ENCODE results near the gene AOX1. TPM values are rescaled to one million over a fixed set of nuclear protein-coding genes. Genes with fewer than 3 reads are reported as not detected.

AOX1 gene
- total RNA-seq, 1 donor from 2014 or later: 3.4 TPM

DNA sequence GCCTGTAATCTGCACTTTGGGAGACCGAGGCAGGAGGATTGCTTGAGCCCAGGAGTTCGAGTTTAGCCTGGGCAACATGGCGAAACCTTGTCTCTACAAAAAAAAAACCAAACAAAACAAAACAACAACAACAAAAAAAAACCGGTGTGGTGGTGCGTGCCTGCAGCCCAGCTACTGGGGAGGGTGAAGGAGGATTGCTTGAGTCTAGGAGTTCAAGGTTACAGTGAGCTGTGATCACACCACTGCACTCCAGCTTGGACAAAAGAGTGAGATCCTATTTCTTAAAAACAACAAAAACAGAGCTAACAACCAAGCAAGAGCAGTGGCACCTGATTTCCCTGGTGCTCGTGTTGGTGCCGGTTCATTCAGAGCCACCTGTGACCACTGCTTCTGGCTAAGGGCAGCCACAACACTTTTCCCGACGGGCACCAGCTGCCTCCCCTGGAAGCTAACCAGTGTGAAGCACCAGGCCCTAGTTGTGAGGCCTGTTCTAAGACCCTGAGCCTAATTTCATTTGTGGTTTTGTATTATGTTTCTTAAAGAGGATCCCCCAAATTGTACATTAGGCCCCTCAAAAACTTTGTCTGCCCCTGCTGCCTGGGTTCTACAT, 1.3 kb downstream of the AOX1 start:
- Mint-ChIP-seq H3K27ac (ENCODE audit: unreplicated experiment) (no peak overlapping the region), H3K9me3 (ENCODE audit: unreplicated experiment) (no peaks in the 10 kb centered on the region), H3K27me3 (ENCODE audit: low read depth, unreplicated experiment) (peaks cover 15% of the 10 kb centered on the region), H3K4me3 (ENCODE audit: unreplicated experiment) (no peak overlapping the region), H3K4me1 (ENCODE audit: low read depth, unreplicated experiment) (peaks cover 1% of the 10 kb centered on the region), H3K36me3 (ENCODE audit: low read depth, unreplicated experiment) (no peaks in the 10 kb centered on the region)
- H3K4me1 ChIP-seq (ENCODE audit: insufficient read depth, low read length): peaks cover 10% of the 10 kb centered on the region
- H3K27me3 ChIP-seq (ENCODE audit: insufficient read depth, low read length): no peaks in the 10 kb centered on the region
- H4K20me1 ChIP-seq (ENCODE audit: insufficient read depth, low read length): no peaks in the 10 kb centered on the region
- DNase-seq (ENCODE audit: low read depth) (no peak), FAIRE-seq (no peak)
- H3K36me3 ChIP-seq (ENCODE audit: insufficient read depth, low read length): no peaks in the 10 kb centered on the region
- no peaks in the 10 kb centered on the region for H3K9me3 ChIP-seq (ENCODE audit: insufficient read depth, low read depth, low read length)
- TF ChIP-seq, protein P1, sequence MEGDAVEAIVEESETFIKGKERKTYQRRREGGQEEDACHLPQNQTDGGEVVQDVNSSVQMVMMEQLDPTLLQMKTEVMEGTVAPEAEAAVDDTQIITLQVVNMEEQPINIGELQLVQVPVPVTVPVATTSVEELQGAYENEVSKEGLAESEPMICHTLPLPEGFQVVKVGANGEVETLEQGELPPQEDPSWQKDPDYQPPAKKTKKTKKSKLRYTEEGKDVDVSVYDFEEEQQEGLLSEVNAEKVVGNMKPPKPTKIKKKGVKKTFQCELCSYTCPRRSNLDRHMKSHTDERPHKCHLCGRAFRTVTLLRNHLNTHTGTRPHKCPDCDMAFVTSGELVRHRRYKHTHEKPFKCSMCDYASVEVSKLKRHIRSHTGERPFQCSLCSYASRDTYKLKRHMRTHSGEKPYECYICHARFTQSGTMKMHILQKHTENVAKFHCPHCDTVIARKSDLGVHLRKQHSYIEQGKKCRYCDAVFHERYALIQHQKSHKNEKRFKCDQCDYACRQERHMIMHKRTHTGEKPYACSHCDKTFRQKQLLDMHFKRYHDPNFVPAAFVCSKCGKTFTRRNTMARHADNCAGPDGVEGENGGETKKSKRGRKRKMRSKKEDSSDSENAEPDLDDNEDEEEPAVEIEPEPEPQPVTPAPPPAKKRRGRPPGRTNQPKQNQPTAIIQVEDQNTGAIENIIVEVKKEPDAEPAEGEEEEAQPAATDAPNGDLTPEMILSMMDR (IDR thresholded peaks at IDR 0.05; ENCODE audit: insufficient read depth, low read depth, low read length): no peak
- no peak for TF ChIP-seq EZH2 (IDR thresholded peaks at IDR 0.05; ENCODE audit: insufficient read depth, low read length)
- H3K9ac ChIP-seq (ENCODE audit: low read length): no peak overlapping the region
- no peak overlapping the region for H3K4me3 ChIP-seq (ENCODE audit: insufficient read depth, low read depth, low read length)
- no peak overlapping the region for H3K27ac ChIP-seq (ENCODE audit: low read depth, low read length)
- H3K79me2 ChIP-seq (ENCODE audit: insufficient read depth, low read length): no peaks in the 10 kb centered on the region
- no peak overlapping the region for H3K4me2 ChIP-seq (ENCODE audit: low read length)
- H2AFZ ChIP-seq (ENCODE audit: low read depth, low read length): no peak overlapping the region

DNA sequence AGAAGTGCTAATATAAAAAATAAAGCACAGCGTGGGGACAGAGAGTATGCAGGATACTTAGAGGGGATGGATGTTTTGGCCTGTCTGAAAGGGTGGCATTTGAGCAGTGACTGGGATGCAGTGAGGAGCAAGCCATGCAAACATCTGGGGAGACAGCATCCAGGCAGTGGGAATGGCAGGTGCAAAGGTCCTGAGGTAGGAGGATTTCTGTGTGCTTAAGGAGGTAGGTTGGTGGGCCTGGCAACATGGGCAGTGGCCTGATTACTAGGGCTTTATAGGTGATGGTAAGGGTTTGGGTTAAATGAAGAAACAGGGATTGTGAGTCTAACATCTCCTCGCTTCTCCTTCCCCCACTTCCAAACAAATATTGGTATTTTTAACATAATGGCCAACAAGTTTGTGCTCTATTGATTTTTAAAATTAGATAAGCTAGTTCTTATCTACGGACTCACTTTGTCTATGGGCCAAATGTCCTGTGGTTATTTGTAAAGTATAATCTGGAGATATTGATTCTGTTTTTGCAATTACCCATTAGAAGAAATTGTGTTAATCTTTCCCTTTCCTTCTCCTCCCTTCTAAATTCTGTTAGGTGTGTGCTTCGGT, 2.4 kb downstream of the AOX1 start:
- Histone ChIP-seq H2AFZ (ENCODE audit: low read depth, low read length) (no peak overlapping the region), H3K4me2 (ENCODE audit: low read length) (no peak overlapping the region), H4K20me1 (ENCODE audit: insufficient read depth, low read length) (no peaks in the 10 kb centered on the region), H3K4me1 (ENCODE audit: insufficient read depth, low read length) (peaks cover 10% of the 10 kb centered on the region), H3K4me3 (ENCODE audit: insufficient read depth, low read depth, low read length) (no peak overlapping the region), H3K79me2 (ENCODE audit: insufficient read depth, low read length) (no peaks in the 10 kb centered on the region), H3K36me3 (ENCODE audit: insufficient read depth, low read length) (no peaks in the 10 kb centered on the region), H3K27me3 (ENCODE audit: insufficient read depth, low read length) (no peaks in the 10 kb centered on the region), H3K9ac (ENCODE audit: low read length) (no peak overlapping the region), H3K27ac (ENCODE audit: low read depth, low read length) (no peak overlapping the region), H3K9me3 (ENCODE audit: insufficient read depth, low read depth, low read length) (no peaks in the 10 kb centered on the region)
- H3K27ac Mint-ChIP-seq (ENCODE audit: unreplicated experiment): no peak overlapping the region
- no peaks in the 10 kb centered on the region for H3K36me3 Mint-ChIP-seq (ENCODE audit: low read depth, unreplicated experiment)
- peaks cover 15% of the 10 kb centered on the region for H3K27me3 Mint-ChIP-seq (ENCODE audit: low read depth, unreplicated experiment)
- TF ChIP-seq, protein P1 (IDR thresholded peaks at IDR 0.05; ENCODE audit: insufficient read depth, low read depth, low read length): no peak
- no peak for TF ChIP-seq EZH2 (IDR thresholded peaks at IDR 0.05; ENCODE audit: insufficient read depth, low read length)
- no peak overlapping the region for H3K4me3 Mint-ChIP-seq (ENCODE audit: unreplicated experiment)
- DNase-seq (ENCODE audit: low read depth) (no peak), FAIRE-seq (no peak)
- H3K4me1 Mint-ChIP-seq (ENCODE audit: low read depth, unreplicated experiment): peaks cover 1% of the 10 kb centered on the region
- H3K9me3 Mint-ChIP-seq (ENCODE audit: unreplicated experiment): no peaks in the 10 kb centered on the region

DNA sequence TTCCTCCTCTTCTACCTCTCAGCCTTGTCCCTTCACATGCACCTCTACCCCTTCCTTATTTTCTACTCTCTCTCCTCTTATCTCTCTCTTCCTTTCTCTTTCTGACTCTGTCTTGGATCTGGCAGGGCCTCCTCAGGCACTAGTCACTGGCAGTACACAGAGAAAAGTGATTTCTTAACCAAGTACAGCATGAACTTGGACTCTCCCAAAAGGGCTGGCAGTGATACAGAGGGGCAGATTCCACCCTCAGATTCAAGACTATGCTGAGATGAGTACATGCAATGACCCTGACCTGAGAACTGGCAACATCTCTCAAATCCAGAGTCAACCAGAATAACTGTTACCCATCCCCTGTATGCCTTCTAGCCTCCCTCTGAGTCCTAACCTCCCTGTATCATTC, 4.3 kb downstream of the AOX1 start:
- Mint-ChIP-seq H3K4me1 (ENCODE audit: low read depth, unreplicated experiment) (peaks cover 1% of the 10 kb centered on the region), H3K27ac (ENCODE audit: unreplicated experiment) (no peak overlapping the region), H3K36me3 (ENCODE audit: low read depth, unreplicated experiment) (no peaks in the 10 kb centered on the region), H3K9me3 (ENCODE audit: unreplicated experiment) (no peaks in the 10 kb centered on the region), H3K27me3 (ENCODE audit: low read depth, unreplicated experiment) (peaks cover 15% of the 10 kb centered on the region), H3K4me3 (ENCODE audit: unreplicated experiment) (no peak overlapping the region)
- no peak overlapping the region for H3K4me3 ChIP-seq (ENCODE audit: insufficient read depth, low read depth, low read length)
- DNase-seq (ENCODE audit: low read depth) (no peak), FAIRE-seq (no peak)
- no peaks in the 10 kb centered on the region for H3K27me3 ChIP-seq (ENCODE audit: insufficient read depth, low read length)
- peaks cover 10% of the 10 kb centered on the region for H3K4me1 ChIP-seq (ENCODE audit: insufficient read depth, low read length)
- H3K9ac ChIP-seq (ENCODE audit: low read length): no peak overlapping the region
- no peaks in the 10 kb centered on the region for H3K79me2 ChIP-seq (ENCODE audit: insufficient read depth, low read length)
- TF ChIP-seq EZH2 (IDR thresholded peaks at IDR 0.05; ENCODE audit: insufficient read depth, low read length): no peak
- TF ChIP-seq, protein P1 (IDR thresholded peaks at IDR 0.05; ENCODE audit: insufficient read depth, low read depth, low read length): no peak
- H3K9me3 ChIP-seq (ENCODE audit: insufficient read depth, low read depth, low read length): no peaks in the 10 kb centered on the region
- no peak overlapping the region for H3K27ac ChIP-seq (ENCODE audit: low read depth, low read length)
- no peaks in the 10 kb centered on the region for H4K20me1 ChIP-seq (ENCODE audit: insufficient read depth, low read length)
- no peak overlapping the region for H2AFZ ChIP-seq (ENCODE audit: low read depth, low read length)
- H3K36me3 ChIP-seq (ENCODE audit: insufficient read depth, low read length): no peaks in the 10 kb centered on the region
- H3K4me2 ChIP-seq (ENCODE audit: low read length): no peak overlapping the region
